DND-41 (cell line): ENCODE data around the gene PPP1R14D.

ENCODE experiments used
- ATAC-seq: fragments of 200-7000 bp; cut with Tn5 transposase; 3 replicates; pipeline ENCODE4 v1.9.1; 2021; ENCODE audit warnings: low read depth; ENCODE audit not compliant: insufficient read depth
- DNase-seq: peaks from one replicate; pipeline ENCODE4 v3.0.0-alpha.2; 2020
- H2AFZ ChIP-seq: 2 replicates; pipeline ENCODE4 v1.6.0; 2012; ENCODE audit warnings: low read depth, low read length
- H3K27ac ChIP-seq: 2 replicates; pipeline ENCODE4 v1.5.1; 2012; ENCODE audit warnings: low read length, inconsistent platforms
- H3K27me3 ChIP-seq: fragments of 200-600 bp; sonication (generic); 2 replicates; pipeline ENCODE4 v1.6.0; 2012; ENCODE audit warnings: low read length, mild to moderate bottlenecking, inconsistent platforms; ENCODE audit not compliant: insufficient read depth, poor library complexity
- H3K36me3 ChIP-seq: 2 replicates; pipeline ENCODE4 v1.5.1; 2012; ENCODE audit warnings: low read length, inconsistent platforms; ENCODE audit not compliant: insufficient read depth
- H3K4me1 ChIP-seq: 2 replicates; pipeline ENCODE4 v1.5.1; 2012; ENCODE audit warnings: mild to moderate bottlenecking, low read length; ENCODE audit not compliant: insufficient read depth
- H3K4me2 ChIP-seq: 2 replicates; pipeline ENCODE4 v1.6.0; 2012; ENCODE audit warnings: mild to moderate bottlenecking, moderate library complexity, low read length, inconsistent platforms; ENCODE audit not compliant: insufficient read depth
- H3K4me3 ChIP-seq, 2 experiments: fragments of 200-600 bp in 1 of 2; shearing (Covaris generic) in 1 of 2; 2 replicates each; pipeline ENCODE4 v1.5.1; 2012 to 2016; ENCODE audit warnings: inconsistent platforms in 2 of 2, low read length in 2 of 2, mild to moderate bottlenecking in 2 of 2, low read depth in 1 of 2, moderate library complexity in 1 of 2
- H3K79me2 ChIP-seq: 2 replicates; pipeline ENCODE4 v1.6.0; 2012; ENCODE audit warnings: low read length, inconsistent platforms; ENCODE audit not compliant: insufficient read depth
- H3K9ac ChIP-seq: 2 replicates; pipeline ENCODE4 v1.6.0; 2012; ENCODE audit warnings: low read depth, mild to moderate bottlenecking, inconsistent platforms, low read length, moderate library complexity
- H3K9me3 ChIP-seq: 2 replicates; pipeline ENCODE4 v1.5.1; 2012; ENCODE audit warnings: low read length, moderate library complexity, mild to moderate bottlenecking, inconsistent platforms; ENCODE audit not compliant: insufficient read depth, severe bottlenecking
- H4K20me1 ChIP-seq: 2 replicates; pipeline ENCODE4 v1.6.0; 2012; ENCODE audit warnings: low read length; ENCODE audit not compliant: insufficient read depth
- CTCF ChIP-seq: IDR thresholded peaks from 2 replicates; pipeline ENCODE4 v1.5.1; 2012; ENCODE audit warnings: borderline replicate concordance, low read length, moderate library complexity, mild to moderate bottlenecking; ENCODE audit not compliant: poor library complexity, severe bottlenecking; ENCODE audit errors: extremely low read depth
- EZH2 ChIP-seq: IDR thresholded peaks from 3 replicates; pipeline ENCODE4 v1.6.1; 2012; ENCODE audit warnings: borderline replicate concordance, low read depth, mild to moderate bottlenecking, moderate library complexity, low read length, inconsistent platforms; ENCODE audit not compliant: severe bottlenecking

Gene PPP1R14D

GRCh38 chr15:40815042-40815698 lies 13.3 kb downstream of the PPP1R14D start:
- no peak for TF ChIP-seq CTCF
- no peak for TF ChIP-seq EZH2
- H2AFZ ChIP-seq, result no peak overlapping the region
- H3K9ac ChIP-seq, result no peak overlapping the region
- no peaks in the 10 kb centered on the region for H3K79me2 ChIP-seq
- DNase-seq (no peak), ATAC-seq (no peak)
- no peaks in the 10 kb centered on the region for H3K4me1 ChIP-seq
- H3K4me2 ChIP-seq, result no peak overlapping the region
- H3K27ac ChIP-seq, result no peak overlapping the region
- no peaks in the 10 kb centered on the region for H4K20me1 ChIP-seq
- H3K27me3 ChIP-seq, result no peaks in the 10 kb centered on the region
- no peaks in the 10 kb centered on the region for H3K9me3 ChIP-seq
- H3K4me3 ChIP-seq, result no peak overlapping the region
- peaks cover 34% of the 10 kb centered on the region for H3K36me3 ChIP-seq

- Histone ChIP-seq H3K4me1 (peaks cover 12% of the 10 kb centered on the region), H3K4me3 (no peak overlapping the region), H3K27me3 (no peaks in the 10 kb centered on the region), H3K9ac (no peak overlapping the region), H3K36me3 (peaks cover 39% of the 10 kb centered on the region), H3K9me3 (no peaks in the 10 kb centered on the region), H3K79me2 (peaks cover 10% of the 10 kb centered on the region), H2AFZ (no peak overlapping the region), H4K20me1 (no peaks in the 10 kb centered on the region), H3K27ac (no peak overlapping the region), H3K4me2 (no peak overlapping the region)
- TF ChIP-seq CTCF, result no peak
- no peak for TF ChIP-seq EZH2
- no peak for ATAC-seq
- no peak for DNase-seq
These were observed 15.6 kb downstream of the PPP1R14D start for GRCh38 chr15:40812721-40813425.

GRCh38 chr15:40808861-40809450 lies 19.6 kb downstream of the PPP1R14D start:
- Histone ChIP-seq H3K4me3 (peak overlapping the region in 1 of 2 experiments; percentile 92; a peak in 1 of 4 replicates), H3K4me1 (peaks cover 25% of the 10 kb centered on the region), H3K36me3 (peaks cover 34% of the 10 kb centered on the region), H3K27me3 (no peaks in the 10 kb centered on the region), H3K9me3 (no peaks in the 10 kb centered on the region), H2AFZ (no peak overlapping the region), H3K79me2 (peaks cover 31% of the 10 kb centered on the region), H3K9ac (peak overlapping the region; percentile 87; the same call in 1 of the 2 replicates), H3K4me2 (peak overlapping the region; percentile 88; the same call in 1 of the 2 replicates), H3K27ac (no peak overlapping the region), H4K20me1 (no peaks in the 10 kb centered on the region)
- DNase-seq (no peak), ATAC-seq (no peak)
- TF ChIP-seq EZH2 (no peak), CTCF (no peak)
